ENCODE measurements around the gene VWA5A. TPM values are rescaled to one million over a fixed set of nuclear protein-coding genes. Genes with fewer than 3 reads are reported as not detected.
A peak's percentile ranks its signal among the peaks of the same experiment; 100 is the strongest.

The VWA5A gene
- total and polyA plus RNA-seq, 9 of the 15 experiments (the other 6 are each of a cell fraction or from before 2014, with no cell fraction given): 4.6 to 19.7 (median 6.9) TPM

DNA sequence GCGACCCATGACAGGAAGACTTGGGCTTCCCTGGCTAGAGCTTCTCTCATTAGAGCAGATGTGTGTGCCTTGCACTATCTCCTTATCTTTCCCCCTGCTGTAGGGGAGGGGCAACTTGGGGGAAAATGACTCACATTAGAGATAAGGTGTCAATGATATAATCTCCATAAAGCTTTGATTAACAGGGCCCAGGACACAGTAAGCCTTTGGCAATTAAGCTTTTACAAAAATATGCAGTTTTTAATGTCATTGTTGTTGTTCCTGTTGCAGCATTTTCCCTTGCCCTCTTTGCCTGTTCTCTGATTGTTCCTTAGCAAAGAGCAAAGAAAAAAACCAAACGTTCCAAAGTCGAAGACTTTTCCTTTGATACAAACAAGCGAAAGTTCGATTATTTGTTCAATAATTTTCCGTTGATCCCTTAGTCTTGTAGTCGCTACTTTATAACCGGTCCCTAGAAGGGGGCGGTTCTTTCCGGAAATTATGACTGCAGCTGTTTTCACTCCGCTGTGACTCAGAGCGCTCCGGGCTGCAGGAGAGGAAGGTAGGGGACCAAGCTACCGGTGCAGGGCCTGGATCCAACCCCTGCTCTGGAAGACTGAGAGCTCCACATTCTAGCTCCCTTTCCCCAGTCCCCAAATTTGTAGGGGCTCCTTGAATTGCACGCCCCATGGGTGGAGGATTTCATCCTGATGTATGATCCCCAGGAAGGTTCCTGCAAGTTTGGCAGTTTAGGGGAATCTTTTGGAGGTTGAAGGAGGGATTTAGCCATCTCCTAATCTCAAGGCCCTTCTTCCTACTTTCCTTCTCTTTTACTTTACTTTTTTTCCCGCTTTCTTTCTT lies at the start of gene VWA5A (continued):
- TF ChIP-seq, protein P1, sequence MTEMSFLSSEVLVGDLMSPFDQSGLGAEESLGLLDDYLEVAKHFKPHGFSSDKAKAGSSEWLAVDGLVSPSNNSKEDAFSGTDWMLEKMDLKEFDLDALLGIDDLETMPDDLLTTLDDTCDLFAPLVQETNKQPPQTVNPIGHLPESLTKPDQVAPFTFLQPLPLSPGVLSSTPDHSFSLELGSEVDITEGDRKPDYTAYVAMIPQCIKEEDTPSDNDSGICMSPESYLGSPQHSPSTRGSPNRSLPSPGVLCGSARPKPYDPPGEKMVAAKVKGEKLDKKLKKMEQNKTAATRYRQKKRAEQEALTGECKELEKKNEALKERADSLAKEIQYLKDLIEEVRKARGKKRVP (CRISPR knock-in tag; IDR thresholded peaks at IDR 0.05): 0 out of 2 replicates have a peak, but pooled peaks have one; percentile 11
- TF ChIP-seq STAT5A (IDR thresholded peaks at IDR 0.05; ENCODE audit: borderline replicate concordance, low read length) (peak; percentile 46; the same call in 1 of the 2 replicates), TAF1 (IDR thresholded peaks at IDR 0.05; ENCODE audit: control insufficient read depth, extremely low read depth, insufficient read depth, low read length, severe bottlenecking) (peak; percentile 77), PHF20 (IDR thresholded peaks at IDR 0.05; ENCODE audit: partially characterized antibody) (peak; percentile 44), ZNF780A (CRISPR knock-in tag; IDR thresholded peaks at IDR 0.05) (no peak), PHF8 (IDR thresholded peaks at IDR 0.05; ENCODE audit: borderline replicate concordance, low read length) (peak; percentile 65; the same call in 1 of the 2 replicates), YY1 (IDR thresholded peaks at IDR 0.05; ENCODE audit: borderline replicate concordance in 1 of 3, control insufficient read depth in 1 of 3, extremely low read depth in 1 of 3, insufficient read depth in 3 of 3, insufficient read length in 1 of 3, insufficient replicate concordance in 2 of 3, low read depth in 1 of 3, low read length in 2 of 3) (peak in 1 of 3 experiments; percentile 59), CXXC5 (CRISPR knock-in tag; IDR thresholded peaks at IDR 0.05) (peak; percentile 15), ZNF77 (CRISPR knock-in tag; IDR thresholded peaks at IDR 0.05) (no peak)
- TF ChIP-seq, protein P2, sequence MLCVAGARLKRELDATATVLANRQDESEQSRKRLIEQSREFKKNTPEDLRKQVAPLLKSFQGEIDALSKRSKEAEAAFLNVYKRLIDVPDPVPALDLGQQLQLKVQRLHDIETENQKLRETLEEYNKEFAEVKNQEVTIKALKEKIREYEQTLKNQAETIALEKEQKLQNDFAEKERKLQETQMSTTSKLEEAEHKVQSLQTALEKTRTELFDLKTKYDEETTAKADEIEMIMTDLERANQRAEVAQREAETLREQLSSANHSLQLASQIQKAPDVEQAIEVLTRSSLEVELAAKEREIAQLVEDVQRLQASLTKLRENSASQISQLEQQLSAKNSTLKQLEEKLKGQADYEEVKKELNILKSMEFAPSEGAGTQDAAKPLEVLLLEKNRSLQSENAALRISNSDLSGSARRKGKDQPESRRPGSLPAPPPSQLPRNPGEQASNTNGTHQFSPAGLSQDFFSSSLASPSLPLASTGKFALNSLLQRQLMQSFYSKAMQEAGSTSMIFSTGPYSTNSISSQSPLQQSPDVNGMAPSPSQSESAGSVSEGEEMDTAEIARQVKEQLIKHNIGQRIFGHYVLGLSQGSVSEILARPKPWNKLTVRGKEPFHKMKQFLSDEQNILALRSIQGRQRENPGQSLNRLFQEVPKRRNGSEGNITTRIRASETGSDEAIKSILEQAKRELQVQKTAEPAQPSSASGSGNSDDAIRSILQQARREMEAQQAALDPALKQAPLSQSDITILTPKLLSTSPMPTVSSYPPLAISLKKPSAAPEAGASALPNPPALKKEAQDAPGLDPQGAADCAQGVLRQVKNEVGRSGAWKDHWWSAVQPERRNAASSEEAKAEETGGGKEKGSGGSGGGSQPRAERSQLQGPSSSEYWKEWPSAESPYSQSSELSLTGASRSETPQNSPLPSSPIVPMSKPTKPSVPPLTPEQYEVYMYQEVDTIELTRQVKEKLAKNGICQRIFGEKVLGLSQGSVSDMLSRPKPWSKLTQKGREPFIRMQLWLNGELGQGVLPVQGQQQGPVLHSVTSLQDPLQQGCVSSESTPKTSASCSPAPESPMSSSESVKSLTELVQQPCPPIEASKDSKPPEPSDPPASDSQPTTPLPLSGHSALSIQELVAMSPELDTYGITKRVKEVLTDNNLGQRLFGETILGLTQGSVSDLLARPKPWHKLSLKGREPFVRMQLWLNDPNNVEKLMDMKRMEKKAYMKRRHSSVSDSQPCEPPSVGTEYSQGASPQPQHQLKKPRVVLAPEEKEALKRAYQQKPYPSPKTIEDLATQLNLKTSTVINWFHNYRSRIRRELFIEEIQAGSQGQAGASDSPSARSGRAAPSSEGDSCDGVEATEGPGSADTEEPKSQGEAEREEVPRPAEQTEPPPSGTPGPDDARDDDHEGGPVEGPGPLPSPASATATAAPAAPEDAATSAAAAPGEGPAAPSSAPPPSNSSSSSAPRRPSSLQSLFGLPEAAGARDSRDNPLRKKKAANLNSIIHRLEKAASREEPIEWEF (CRISPR knock-in tag; IDR thresholded peaks at IDR 0.05): peak; percentile 78; the same call in 1 of the 2 replicates
- TF ChIP-seq, protein P3, sequence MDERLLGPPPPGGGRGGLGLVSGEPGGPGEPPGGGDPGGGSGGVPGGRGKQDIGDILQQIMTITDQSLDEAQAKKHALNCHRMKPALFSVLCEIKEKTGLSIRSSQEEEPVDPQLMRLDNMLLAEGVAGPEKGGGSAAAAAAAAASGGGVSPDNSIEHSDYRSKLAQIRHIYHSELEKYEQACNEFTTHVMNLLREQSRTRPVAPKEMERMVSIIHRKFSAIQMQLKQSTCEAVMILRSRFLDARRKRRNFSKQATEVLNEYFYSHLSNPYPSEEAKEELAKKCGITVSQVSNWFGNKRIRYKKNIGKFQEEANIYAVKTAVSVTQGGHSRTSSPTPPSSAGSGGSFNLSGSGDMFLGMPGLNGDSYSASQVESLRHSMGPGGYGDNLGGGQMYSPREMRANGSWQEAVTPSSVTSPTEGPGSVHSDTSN (CRISPR knock-in tag; IDR thresholded peaks at IDR 0.05; ENCODE audit: low read depth): no peak
- TF ChIP-seq, protein P3 (tag; conservative IDR thresholded peaks at IDR 0.05; ENCODE audit: low read depth): 0 out of 2 replicates have a peak, but pooled peaks have one; percentile 24

All from K562 (cell line).